Rectal smooth muscle tissue (tissue), 1 donor: ENCODE measurements around the gene THBD.
A peak's percentile ranks its signal among the peaks of the same experiment; 100 is the strongest.

Experiments used
- H3K27ac ChIP-seq: one replicate; pipeline ENCODE4 v1.7.0; 2013; ENCODE audit warnings: low read depth, low read length, inconsistent platforms
- H3K27me3 ChIP-seq: one replicate; pipeline ENCODE4 v1.7.0; 2013; ENCODE audit warnings: low read length; ENCODE audit not compliant: control insufficient read depth, insufficient read depth
- H3K36me3 ChIP-seq: one replicate; pipeline ENCODE4 v1.7.0; 2013; ENCODE audit warnings: low read length; ENCODE audit not compliant: control insufficient read depth, insufficient read depth
- H3K4me1 ChIP-seq: one replicate; pipeline ENCODE4 v1.7.0; 2013; ENCODE audit warnings: low read length; ENCODE audit not compliant: control insufficient read depth, insufficient read depth
- H3K4me3 ChIP-seq: one replicate; pipeline ENCODE4 v1.7.0; 2013; ENCODE audit warnings: low read length
- H3K9ac ChIP-seq: one replicate; pipeline ENCODE4 v1.7.0; 2013; ENCODE audit warnings: low read length

THBD gene, protein sequence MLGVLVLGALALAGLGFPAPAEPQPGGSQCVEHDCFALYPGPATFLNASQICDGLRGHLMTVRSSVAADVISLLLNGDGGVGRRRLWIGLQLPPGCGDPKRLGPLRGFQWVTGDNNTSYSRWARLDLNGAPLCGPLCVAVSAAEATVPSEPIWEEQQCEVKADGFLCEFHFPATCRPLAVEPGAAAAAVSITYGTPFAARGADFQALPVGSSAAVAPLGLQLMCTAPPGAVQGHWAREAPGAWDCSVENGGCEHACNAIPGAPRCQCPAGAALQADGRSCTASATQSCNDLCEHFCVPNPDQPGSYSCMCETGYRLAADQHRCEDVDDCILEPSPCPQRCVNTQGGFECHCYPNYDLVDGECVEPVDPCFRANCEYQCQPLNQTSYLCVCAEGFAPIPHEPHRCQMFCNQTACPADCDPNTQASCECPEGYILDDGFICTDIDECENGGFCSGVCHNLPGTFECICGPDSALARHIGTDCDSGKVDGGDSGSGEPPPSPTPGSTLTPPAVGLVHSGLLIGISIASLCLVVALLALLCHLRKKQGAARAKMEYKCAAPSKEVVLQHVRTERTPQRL

DNA sequence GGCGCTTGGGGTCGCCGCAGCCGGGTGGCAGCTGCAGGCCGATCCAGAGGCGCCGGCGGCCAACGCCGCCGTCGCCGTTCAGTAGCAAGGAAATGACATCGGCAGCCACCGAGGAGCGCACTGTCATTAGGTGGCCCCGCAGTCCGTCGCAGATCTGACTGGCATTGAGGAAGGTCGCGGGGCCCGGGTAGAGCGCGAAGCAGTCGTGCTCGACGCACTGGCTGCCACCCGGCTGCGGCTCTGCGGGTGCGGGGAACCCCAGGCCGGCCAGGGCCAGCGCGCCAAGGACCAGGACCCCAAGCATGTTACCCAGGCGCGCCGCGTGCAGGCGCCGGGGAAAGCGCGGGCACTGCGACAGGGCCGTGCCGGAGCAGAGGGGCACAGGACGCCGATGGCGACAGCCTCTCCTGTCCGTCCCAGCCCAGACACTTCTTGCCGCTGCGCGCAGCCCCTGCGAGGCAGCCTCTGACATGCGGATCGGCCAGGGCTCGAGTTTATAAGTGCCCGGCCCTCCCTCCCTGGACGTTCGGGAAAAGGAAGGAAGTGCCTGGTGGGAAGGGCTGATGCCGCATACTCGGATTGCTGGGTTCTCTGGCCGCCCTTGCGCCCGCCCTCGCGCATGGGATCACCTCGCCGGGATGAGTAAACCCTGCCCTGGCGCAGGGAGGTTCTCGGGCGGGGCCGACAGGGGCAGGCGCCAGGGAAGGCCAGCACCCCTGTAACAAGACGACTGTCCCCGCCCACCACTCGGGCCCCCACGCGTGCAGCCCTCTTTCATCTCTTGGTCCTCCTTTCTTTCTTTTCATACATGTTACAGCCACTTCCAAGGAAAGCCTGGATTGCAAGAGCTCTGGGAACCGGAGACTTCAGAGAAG, at the start of gene THBD:
THBD (minus strand) TSS at position 472 of the 875 bp plus-strand sequence; CDS start at position 304, 168 bp downstream.
- H3K27me3 ChIP-seq: peaks cover 17% of the 10 kb centered on the region
- H3K4me3 ChIP-seq: peak within 1 kb of the TSS; percentile 31
- H3K27ac ChIP-seq: peak within 1 kb of the TSS; percentile 51
- H3K9ac ChIP-seq: no peak within 1 kb of the TSS
- no peaks in the 10 kb centered on the region for H3K36me3 ChIP-seq
- peaks cover 4% of the 10 kb centered on the region for H3K4me1 ChIP-seq

DNA sequence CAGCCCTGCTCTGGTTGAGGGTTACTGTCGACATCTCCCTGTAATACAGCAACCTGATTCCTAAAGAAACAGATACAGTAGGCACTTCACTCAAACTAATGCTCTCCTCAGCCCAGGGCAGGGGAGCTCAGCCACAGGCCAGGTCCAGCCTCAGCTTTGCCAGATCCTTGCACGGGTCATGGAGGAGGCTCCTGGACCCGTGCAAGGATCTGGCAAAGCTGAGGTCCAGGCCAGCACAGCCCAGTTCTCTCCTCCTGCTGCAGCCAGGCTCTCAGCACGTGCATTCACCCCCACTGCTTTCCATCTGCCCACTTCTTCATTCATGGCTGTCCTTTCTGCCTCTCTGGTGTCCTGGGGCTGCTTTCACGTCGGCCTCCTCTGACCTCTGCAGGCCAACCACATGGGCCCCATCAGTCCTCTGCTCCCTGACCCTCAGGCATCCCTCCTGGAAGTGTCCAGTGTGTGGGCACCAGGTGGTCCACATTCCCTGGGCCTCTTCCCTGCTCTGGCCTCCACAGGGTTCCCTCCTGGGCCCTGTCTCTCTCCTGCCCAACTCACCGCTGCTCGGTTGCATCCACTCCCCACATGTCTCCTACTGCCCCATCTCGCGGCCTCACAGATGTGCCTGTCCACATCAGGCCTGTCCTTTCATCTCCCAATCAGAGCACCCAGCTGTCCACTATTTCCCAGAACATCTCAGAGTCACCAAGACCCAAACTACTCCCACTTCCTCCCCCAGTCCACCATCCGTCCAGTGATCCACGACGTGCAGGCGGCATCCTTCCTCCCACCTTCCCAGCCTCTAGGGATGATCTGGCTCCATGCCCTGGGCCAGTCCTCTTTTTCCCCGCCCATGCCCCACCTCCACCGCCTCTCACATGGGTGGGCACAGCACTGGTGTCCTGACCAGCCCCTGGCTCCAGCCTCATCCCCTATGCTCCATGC, 48.4 kb upstream of the THBD start:
- H3K4me3 ChIP-seq: no peak overlapping the region
- no peaks in the 10 kb centered on the region for H3K4me1 ChIP-seq
- H3K9ac ChIP-seq: peak overlapping the region; percentile 6
- H3K27ac ChIP-seq: no peak overlapping the region
- no peaks in the 10 kb centered on the region for H3K36me3 ChIP-seq
- H3K27me3 ChIP-seq: no peaks in the 10 kb centered on the region

GRCh38 chr20:23096986-23097520, 47.6 kb upstream of the THBD start:
- Histone ChIP-seq H3K4me1 (no peaks in the 10 kb centered on the region), H3K9ac (no peak overlapping the region), H3K27me3 (no peaks in the 10 kb centered on the region), H3K27ac (no peak overlapping the region), H3K36me3 (no peaks in the 10 kb centered on the region), H3K4me3 (no peak overlapping the region)

- no peak overlapping the region for H3K27ac ChIP-seq
- no peaks in the 10 kb centered on the region for H3K4me1 ChIP-seq
- no peak overlapping the region for H3K9ac ChIP-seq
- no peaks in the 10 kb centered on the region for H3K27me3 ChIP-seq
- no peaks in the 10 kb centered on the region for H3K36me3 ChIP-seq
- H3K4me3 ChIP-seq: no peak overlapping the region
Measured at GRCh38 chr20:23096097-23096496, 46.6 kb upstream of the THBD start.

DNA sequence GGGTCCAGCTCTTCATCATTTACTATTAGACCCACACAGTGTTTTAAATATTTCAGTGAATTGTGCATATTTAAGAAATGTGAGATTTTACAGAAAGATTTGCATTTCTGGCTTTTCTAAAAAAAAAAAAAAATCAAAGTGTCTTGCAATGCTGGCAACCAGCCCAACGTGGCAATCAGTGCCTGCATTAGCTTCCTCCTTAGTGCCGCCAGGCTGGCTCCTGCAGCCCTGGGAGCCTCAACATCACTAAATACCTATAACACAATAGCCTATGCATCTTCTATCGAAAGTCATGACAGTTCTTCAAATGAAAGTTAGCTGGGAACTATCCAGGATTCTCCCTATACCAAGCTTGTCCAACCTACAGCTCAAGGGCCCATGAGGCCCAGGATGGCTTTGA, 46.0 kb upstream of the THBD start:
- Histone ChIP-seq H3K4me1 (no peaks in the 10 kb centered on the region), H3K4me3 (no peak overlapping the region), H3K36me3 (no peaks in the 10 kb centered on the region), H3K27ac (no peak overlapping the region), H3K27me3 (no peaks in the 10 kb centered on the region), H3K9ac (no peak overlapping the region)

- no peak overlapping the region for H3K27ac ChIP-seq
- H3K27me3 ChIP-seq: no peaks in the 10 kb centered on the region
- no peaks in the 10 kb centered on the region for H3K36me3 ChIP-seq
- H3K9ac ChIP-seq: no peak overlapping the region
- H3K4me1 ChIP-seq: no peaks in the 10 kb centered on the region
- H3K4me3 ChIP-seq: no peak overlapping the region
Measured at GRCh38 chr20:23094927-23095326, 45.5 kb upstream of the THBD start.

- Histone ChIP-seq H3K9ac (no peak overlapping the region), H3K36me3 (no peaks in the 10 kb centered on the region), H3K27ac (no peak overlapping the region), H3K4me1 (no peaks in the 10 kb centered on the region), H3K4me3 (no peak overlapping the region), H3K27me3 (no peaks in the 10 kb centered on the region)
Measured at GRCh38 chr20:23094213-23094896, 44.9 kb upstream of the THBD start.

DNA sequence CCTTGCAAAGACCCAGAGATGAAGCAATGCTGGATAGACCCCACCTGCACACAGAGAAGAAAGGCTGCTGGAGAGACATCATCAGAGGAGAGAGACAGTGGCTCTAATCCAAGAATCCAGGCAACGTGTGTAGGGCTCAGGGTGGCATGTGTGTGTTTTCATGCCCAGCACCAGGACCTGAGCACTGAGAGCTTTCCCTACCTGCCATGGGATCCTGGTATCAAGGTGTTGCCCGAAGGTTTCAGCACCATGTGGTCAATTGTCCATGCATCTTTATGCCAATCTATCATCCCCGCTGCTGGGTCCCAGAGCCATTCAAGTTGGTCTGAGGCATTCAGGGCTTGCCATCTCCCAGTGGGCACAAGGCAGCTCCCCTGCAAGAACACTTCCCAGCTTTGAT, 44.1 kb upstream of the THBD start:
- no peaks in the 10 kb centered on the region for H3K36me3 ChIP-seq
- H3K27me3 ChIP-seq: no peaks in the 10 kb centered on the region
- no peak overlapping the region for H3K4me3 ChIP-seq
- no peak overlapping the region for H3K9ac ChIP-seq
- no peaks in the 10 kb centered on the region for H3K4me1 ChIP-seq
- no peak overlapping the region for H3K27ac ChIP-seq

DNA sequence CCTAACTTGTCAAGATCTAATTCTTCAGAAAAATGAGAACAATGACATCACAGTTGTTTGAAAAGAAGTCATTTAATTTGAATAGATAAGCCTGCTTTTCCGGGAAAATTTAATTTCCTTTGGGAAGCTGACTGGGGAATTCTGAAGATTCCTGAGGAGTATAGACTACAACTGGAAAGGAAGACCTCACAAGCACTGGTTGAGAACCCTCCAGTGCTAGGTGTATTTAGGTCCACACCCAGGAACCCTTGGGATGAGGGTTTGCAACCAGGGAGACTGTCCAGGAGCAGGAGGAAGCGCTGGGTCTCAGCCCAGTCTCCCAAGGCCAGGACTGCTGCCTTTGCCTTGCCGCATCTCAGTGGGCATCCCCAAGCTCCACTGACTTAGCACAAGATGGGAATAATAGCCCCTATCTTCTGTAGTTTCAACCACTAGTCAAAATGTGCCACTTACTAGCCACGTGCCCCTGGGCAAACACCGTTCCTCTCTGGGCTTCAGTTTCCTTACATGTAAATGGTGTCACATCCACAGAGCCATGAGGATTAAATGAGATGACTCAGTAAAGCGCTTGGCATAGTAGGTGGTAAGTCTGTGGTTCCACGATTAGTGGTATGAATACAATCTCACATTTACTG, 43.5 kb upstream of the THBD start:
- Histone ChIP-seq H3K4me3 (no peak overlapping the region), H3K27me3 (no peaks in the 10 kb centered on the region), H3K36me3 (no peaks in the 10 kb centered on the region), H3K27ac (no peak overlapping the region), H3K9ac (no peak overlapping the region), H3K4me1 (no peaks in the 10 kb centered on the region)

DNA sequence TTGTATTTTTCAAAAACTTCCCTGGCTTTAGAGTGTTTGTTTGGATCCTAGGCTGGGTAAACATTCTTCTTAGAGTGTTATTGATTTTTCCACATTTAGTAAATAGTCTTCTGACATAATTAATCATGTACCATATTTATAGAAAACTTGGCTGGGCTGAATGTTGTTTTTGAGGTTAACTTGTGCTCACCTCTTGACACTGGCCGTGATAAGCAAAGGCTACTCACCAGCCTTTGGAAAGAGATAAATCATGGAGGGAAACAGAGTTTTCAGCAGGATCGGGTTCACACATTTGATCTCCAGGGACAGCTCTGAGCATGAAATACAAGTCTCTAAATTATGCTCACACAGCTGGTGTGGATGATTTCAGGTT, 42.9 kb upstream of the THBD start:
- Histone ChIP-seq H3K27ac (no peak overlapping the region), H3K4me3 (no peak overlapping the region), H3K9ac (no peak overlapping the region), H3K36me3 (no peaks in the 10 kb centered on the region), H3K4me1 (no peaks in the 10 kb centered on the region), H3K27me3 (no peaks in the 10 kb centered on the region)
